Breast epithelium (tissue), 3 donors: ENCODE data around the gene PCP2.

Experiments
- POLR2A ChIP-seq: fragments of 450-650 bp; IDR thresholded peaks from one replicate; pipeline ENCODE4 v1.6.1; 2016; ENCODE audit warnings: antibody characterized with exemption, mild to moderate bottlenecking, moderate library complexity
- POLR2AphosphoS5 ChIP-seq, 3 donors: sonication (generic); formaldehyde crosslinking; IDR thresholded peaks; one replicate each; pipeline ENCODE4 v1.6.1; 2017; ENCODE audit warnings: antibody characterized with exemption in 3 of 3
- TF ChIP-seq, protein P1 (sequence below), 3 donors: fragments of 450-650 bp; IDR thresholded peaks; one replicate each; pipeline ENCODE4 v1.5.1; 2016 to 2017; ENCODE audit warnings: antibody characterized with exemption in 3 of 3, mild to moderate bottlenecking in 3 of 3, moderate library complexity in 3 of 3

DNA sequence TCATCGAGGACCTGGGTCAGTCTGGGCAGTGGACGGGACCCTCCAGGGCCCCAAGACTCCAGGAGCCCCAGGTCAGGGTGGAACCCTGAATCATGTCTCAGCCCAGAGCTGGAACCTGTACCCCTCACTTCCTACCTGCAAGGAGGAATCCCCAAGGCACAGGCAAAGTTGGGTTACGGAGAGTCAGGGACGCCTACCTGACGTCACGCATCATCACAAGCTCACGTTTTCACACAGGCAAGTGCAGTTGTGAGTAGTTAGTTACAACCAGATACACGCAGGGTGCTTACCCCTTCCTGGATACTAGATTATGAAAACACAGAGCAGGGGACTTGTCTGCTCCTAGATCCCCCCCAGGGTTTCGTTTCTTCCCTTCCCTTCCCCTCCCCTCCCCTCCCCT, 37.3 kb upstream of the PCP2 start:
- TF ChIP-seq, protein P1, sequence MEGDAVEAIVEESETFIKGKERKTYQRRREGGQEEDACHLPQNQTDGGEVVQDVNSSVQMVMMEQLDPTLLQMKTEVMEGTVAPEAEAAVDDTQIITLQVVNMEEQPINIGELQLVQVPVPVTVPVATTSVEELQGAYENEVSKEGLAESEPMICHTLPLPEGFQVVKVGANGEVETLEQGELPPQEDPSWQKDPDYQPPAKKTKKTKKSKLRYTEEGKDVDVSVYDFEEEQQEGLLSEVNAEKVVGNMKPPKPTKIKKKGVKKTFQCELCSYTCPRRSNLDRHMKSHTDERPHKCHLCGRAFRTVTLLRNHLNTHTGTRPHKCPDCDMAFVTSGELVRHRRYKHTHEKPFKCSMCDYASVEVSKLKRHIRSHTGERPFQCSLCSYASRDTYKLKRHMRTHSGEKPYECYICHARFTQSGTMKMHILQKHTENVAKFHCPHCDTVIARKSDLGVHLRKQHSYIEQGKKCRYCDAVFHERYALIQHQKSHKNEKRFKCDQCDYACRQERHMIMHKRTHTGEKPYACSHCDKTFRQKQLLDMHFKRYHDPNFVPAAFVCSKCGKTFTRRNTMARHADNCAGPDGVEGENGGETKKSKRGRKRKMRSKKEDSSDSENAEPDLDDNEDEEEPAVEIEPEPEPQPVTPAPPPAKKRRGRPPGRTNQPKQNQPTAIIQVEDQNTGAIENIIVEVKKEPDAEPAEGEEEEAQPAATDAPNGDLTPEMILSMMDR (IDR thresholded peaks at IDR 0.05) = no peak
- TF ChIP-seq POLR2A (no peak), POLR2AphosphoS5 (IDR thresholded peaks at IDR 0.05) (no peak)
